Measurements from ENCODE around the gene CFAP45. TPM values are rescaled to one million over a fixed set of nuclear protein-coding genes. Genes with fewer than 3 reads are reported as not detected.

CFAP45 gene
- total RNA-seq, 4 donors from 2014 or later = 0.32 TPM; not detected in 3

- Histone ChIP-seq H3K9me3 (no peaks in the 10 kb centered on the region), H3K27me3 (no peaks in the 10 kb centered on the region), H3K27ac (peak overlapping the region; percentile 4 to 51 (median 31)), H3K36me3 (peaks cover 0 to 22% (median 16%) of the 10 kb centered on the region in 4 donors), H3K4me3 (no peak overlapping the region), H3K4me1 (peaks cover 19 to 75% (median 55%) of the 10 kb centered on the region in 4 donors)
- in situ Hi-C loops (cut with MboI; ENCODE audit: low pct_ligation_motif_present in 1 of 4, low pct_unique_long_range_greater_than_20kb in 1 of 4, low sequenced_read_pairs in 3 of 4) = no loop called here
- DNase-seq = peak; percentile 38
- WGBS, 2 donors (ENCODE audit: low coverage in 1 of 2) = 54% methylated on average over 5 of the region's 5 CpGs; no CpG with 5 or more reads in 1 of the 2 donors
- no peak for TF ChIP-seq POLR2AphosphoS5 (IDR thresholded peaks at IDR 0.05)
- no peak for TF ChIP-seq POLR2A (IDR thresholded peaks at IDR 0.05)
- TF ChIP-seq CTCF (IDR thresholded peaks at IDR 0.05) = no peak
- TF ChIP-seq EP300 (IDR thresholded peaks at IDR 0.05; ENCODE audit: low read depth) = no peak
- intact Hi-C loops (cut with DNase I; ENCODE audit: low total_unique reads) = no loop called here
These were observed 17.8 kb upstream of the CFAP45 start for GRCh38 chr1:159917533-159918351.

- Histone ChIP-seq H3K36me3 (peaks cover 0 to 22% (median 16%) of the 10 kb centered on the region in 4 donors), H3K27me3 (no peaks in the 10 kb centered on the region), H3K27ac (peak overlapping the region; percentile 51 to 75 (median 59)), H3K9me3 (no peaks in the 10 kb centered on the region), H3K4me3 (no peak overlapping the region), H3K4me1 (peaks cover 8 to 70% (median 49%) of the 10 kb centered on the region in 4 donors)
- no peak for DNase-seq
- 30 to 46% methylated on average over 4 to 9 of the region's 9 CpGs for WGBS, 2 donors (ENCODE audit: low coverage in 1 of 2)
- in situ Hi-C loops (cut with MboI; ENCODE audit: low pct_ligation_motif_present in 1 of 4, low pct_unique_long_range_greater_than_20kb in 1 of 4, low sequenced_read_pairs in 3 of 4) = no loop called here
- TF ChIP-seq EP300 (IDR thresholded peaks at IDR 0.05; ENCODE audit: low read depth) = no peak
- peak in 1 of 3 donors; percentile 7 for TF ChIP-seq POLR2AphosphoS5 (IDR thresholded peaks at IDR 0.05)
- intact Hi-C loops (cut with DNase I; ENCODE audit: low total_unique reads) = no loop called here
These were observed 16.5 kb upstream of the CFAP45 start for GRCh38 chr1:159916242-159917051.

GRCh38 chr1:159915571-159916241 is 15.7 kb upstream of the CFAP45 start:
- no peak for DNase-seq
- Histone ChIP-seq H3K27ac (peak overlapping the region; percentile 51 to 75 (median 59)), H3K27me3 (no peaks in the 10 kb centered on the region), H3K36me3 (peaks cover 0 to 22% (median 16%) of the 10 kb centered on the region in 4 donors), H3K4me1 (peaks cover 7 to 73% (median 46%) of the 10 kb centered on the region in 4 donors), H3K9me3 (no peaks in the 10 kb centered on the region), H3K4me3 (no peak overlapping the region)
- 51 to 67% methylated on average over 2 to 5 of the region's 5 CpGs for WGBS, 2 donors (ENCODE audit: low coverage in 1 of 2)
- intact Hi-C loops (cut with DNase I; ENCODE audit: low total_unique reads) = no loop called here
- in situ Hi-C loops (cut with MboI; ENCODE audit: low pct_ligation_motif_present in 1 of 4, low pct_unique_long_range_greater_than_20kb in 1 of 4, low sequenced_read_pairs in 3 of 4) = no loop called here
- no peak for TF ChIP-seq POLR2A (IDR thresholded peaks at IDR 0.05)
- TF ChIP-seq EP300 (IDR thresholded peaks at IDR 0.05; ENCODE audit: low read depth) = no peak
- no peak for TF ChIP-seq POLR2AphosphoS5 (IDR thresholded peaks at IDR 0.05)
- no peak for TF ChIP-seq CTCF (IDR thresholded peaks at IDR 0.05)

GRCh38 chr1:159914252-159915018 is 14.5 kb upstream of the CFAP45 start:
- H3K4me1 ChIP-seq = peaks cover 14 to 78% (median 46%) of the 10 kb centered on the region in 4 donors
- H3K27ac ChIP-seq = peak overlapping the region in 3 of 4 donors; percentile 47 to 75 (median 49)
- H3K9me3 ChIP-seq = no peaks in the 10 kb centered on the region
- in situ Hi-C loops (cut with MboI; ENCODE audit: low pct_ligation_motif_present in 1 of 4, low pct_unique_long_range_greater_than_20kb in 1 of 4, low sequenced_read_pairs in 3 of 4) (no loop called here), intact Hi-C loops (cut with DNase I; ENCODE audit: low total_unique reads) (no loop called here)
- TF ChIP-seq EP300 (IDR thresholded peaks at IDR 0.05; ENCODE audit: low read depth) (no peak), POLR2AphosphoS5 (IDR thresholded peaks at IDR 0.05) (peak in 1 of 3 donors; percentile 11)
- no peak overlapping the region for H3K4me3 ChIP-seq
- H3K27me3 ChIP-seq = no peaks in the 10 kb centered on the region
- WGBS, 2 donors (ENCODE audit: low coverage in 1 of 2) = 79 to 87% methylated on average over 9 to 10 of the region's 10 CpGs
- peaks cover 0 to 12% (median 10%) of the 10 kb centered on the region in 4 donors for H3K36me3 ChIP-seq
- no peak for DNase-seq
